Ovary (tissue), 3 donors: ENCODE measurements around the gene GABRB2.

Experiments used
- CTCF ChIP-seq, 3 donors: fragments of 450-650 bp in 2 of 3; fragments of 200-600 bp in 1 of 3; IDR thresholded peaks; one replicate each; pipeline versions ENCODE4 v1.5.1 to v1.8.0; 2016 to 2022; ENCODE audit warnings: antibody characterized with exemption in 3 of 3, mild to moderate bottlenecking in 1 of 3
- POLR2A ChIP-seq: fragments of 450-650 bp; IDR thresholded peaks from one replicate; pipeline ENCODE4 v1.6.1; 2017; ENCODE audit warnings: antibody characterized with exemption, mild to moderate bottlenecking, moderate library complexity
- donor health status: DM: no; HTN: no; CAD: no.

DNA sequence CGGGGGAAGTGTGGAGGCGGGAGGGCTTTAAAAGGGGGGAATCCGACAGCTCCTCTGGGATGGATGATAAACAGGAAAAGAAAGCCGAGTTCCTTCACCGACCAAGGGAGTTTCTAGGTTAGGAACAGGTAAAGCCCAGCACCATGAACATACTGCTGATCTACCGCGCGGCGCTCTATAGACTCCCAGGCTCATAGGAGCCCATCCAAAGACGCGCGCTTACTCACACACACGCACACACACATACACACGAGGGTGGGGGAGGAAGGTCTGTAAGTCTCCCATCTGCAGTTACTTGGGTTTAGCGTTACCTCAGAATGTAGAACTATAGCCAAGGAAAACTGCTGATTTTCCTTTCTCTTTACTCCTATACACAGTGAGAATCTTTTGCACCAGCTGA, 2.6 kb upstream of the GABRB2 start:
- TF ChIP-seq CTCF (IDR thresholded peaks at IDR 0.05) (no peak), POLR2A (no peak)
